HepG2 (cell line): ENCODE results near the gene MYO9A. TPM values are rescaled to one million over a fixed set of nuclear protein-coding genes. Genes with fewer than 3 reads are reported as not detected.

Experiments used
- ARID2 ChIP-seq: sonication (generic); formaldehyde crosslinking; IDR thresholded peaks from 2 replicates; pipeline ENCODE4 v1.8.1; 2022; ENCODE audit warnings: mild to moderate bottlenecking, missing genetic modification reagents, borderline replicate concordance
- ARNT2 ChIP-seq: sonication (generic); formaldehyde crosslinking; IDR thresholded peaks from 2 replicates; pipeline ENCODE4 v1.8.0; 2022; ENCODE audit warnings: mild to moderate bottlenecking, low read depth, missing genetic modification reagents, moderate library complexity
- BRCA1 ChIP-seq: sonication (generic); formaldehyde crosslinking; IDR thresholded peaks from 2 replicates; pipeline ENCODE4 v1.4.0; 2020; ENCODE audit warnings: missing genetic modification reagents
- CENPBD1 ChIP-seq: sonication (generic); formaldehyde crosslinking; IDR thresholded peaks from 2 replicates; pipeline ENCODE4 v1.8.0; 2022; ENCODE audit warnings: missing genetic modification reagents, low read depth, mild to moderate bottlenecking, borderline replicate concordance
- E2F5 ChIP-seq: sonication (generic); formaldehyde crosslinking; conservative IDR thresholded peaks from 2 replicates; pipeline ENCODE4 v1.4.0; 2020; ENCODE audit warnings: missing genetic modification reagents
- HNRNPH1 ChIP-seq: fragments of 200-400 bp; formaldehyde crosslinking; optimal IDR thresholded peaks from 2 replicates; pipeline ENCODE3; 2017; ENCODE audit warnings: mild to moderate bottlenecking, low read depth, low read length
- HOXA3 ChIP-seq: sonication (generic); formaldehyde crosslinking; IDR thresholded peaks from 2 replicates; pipeline ENCODE4 v1.5.0; 2020; ENCODE audit warnings: missing genetic modification reagents
- NR2F6 ChIP-seq, 2 experiments: IDR thresholded peaks; 2 replicates each; pipeline ENCODE4 v1.6.1; 2016; ENCODE audit warnings: antibody characterized with exemption in 1 of 2, mild to moderate bottlenecking in 1 of 2
- SMYD3 ChIP-seq: sonication (generic); formaldehyde crosslinking; IDR thresholded peaks from 2 replicates; pipeline ENCODE4 v1.8.1; 2023; ENCODE audit warnings: mild to moderate bottlenecking, missing genetic modification reagents
- SNAPC2 ChIP-seq: sonication (generic); formaldehyde crosslinking; IDR thresholded peaks from 2 replicates; pipeline ENCODE4 v1.8.1; 2022; ENCODE audit warnings: mild to moderate bottlenecking, missing genetic modification reagents
- TFDP1 ChIP-seq: IDR thresholded peaks from 2 replicates; pipeline ENCODE4 v1.6.1; 2016; ENCODE audit warnings: missing compliant biosample characterization, missing genetic modification reagents, borderline replicate concordance
- TOPORS ChIP-seq: sonication (generic); formaldehyde crosslinking; IDR thresholded peaks from 2 replicates; pipeline ENCODE4 v1.8.0; 2023; ENCODE audit warnings: mild to moderate bottlenecking, missing genetic modification reagents
- YEATS2 ChIP-seq: sonication (generic); formaldehyde crosslinking; IDR thresholded peaks from 2 replicates; pipeline ENCODE4 v1.4.0; 2020; ENCODE audit warnings: missing genetic modification reagents, borderline replicate concordance
- ZFYVE20 ChIP-seq: sonication (generic); formaldehyde crosslinking; IDR thresholded peaks from 2 replicates; pipeline ENCODE4 v1.8.0; 2023; ENCODE audit warnings: low read depth, mild to moderate bottlenecking, moderate library complexity, missing genetic modification reagents, borderline replicate concordance
- ZNF230 ChIP-seq: sonication (generic); formaldehyde crosslinking; IDR thresholded peaks from 2 replicates; pipeline ENCODE4 v1.4.0; 2020; ENCODE audit warnings: mild to moderate bottlenecking, missing genetic modification reagents
- ZNF407 ChIP-seq: sonication (generic); formaldehyde crosslinking; IDR thresholded peaks from one replicate; pipeline ENCODE4 v1.5.1; 2020; ENCODE audit warnings: mild to moderate bottlenecking, missing genetic modification reagents; ENCODE audit errors: not compliant biosample characterization
- ZNF549 ChIP-seq: sonication (generic); formaldehyde crosslinking; IDR thresholded peaks from 2 replicates; pipeline ENCODE4 v1.5.0; 2020; ENCODE audit warnings: missing genetic modification reagents
- ZNF564 ChIP-seq: sonication (generic); formaldehyde crosslinking; IDR thresholded peaks from 2 replicates; pipeline ENCODE4 v1.8.1; 2023; ENCODE audit warnings: mild to moderate bottlenecking, missing genetic modification reagents
- ZNF598 ChIP-seq: sonication (generic); formaldehyde crosslinking; IDR thresholded peaks from 2 replicates; pipeline ENCODE4 v1.5.1; 2020; ENCODE audit warnings: mild to moderate bottlenecking, missing genetic modification reagents, borderline replicate concordance
- ZNF75D ChIP-seq: sonication (generic); formaldehyde crosslinking; IDR thresholded peaks from 2 replicates; pipeline ENCODE4 v1.8.1; 2023; ENCODE audit warnings: missing genetic modification reagents, mild to moderate bottlenecking, borderline replicate concordance
- polyA plus RNA-seq, 8 experiments: library from polyadenylated mRNA; depleted of rRNA in 3 of 8; stranded (reverse) in 7 of 8; unstranded in 1 of 8; fragments of >200 nt; fragmentation: Illumina TruSeq in 4 of 8; extraction: Trizol in 4 of 8; gene quantifications; 2 replicates each; pipeline versions ENCODE4 v1.2.1 to v1.2.3, GENCODE V29; 2011 to 2016; ENCODE audit warnings: low read depth in 4 of 8, missing spikeins in 1 of 8, mixed read lengths in 1 of 8; ENCODE audit not compliant: insufficient read depth in 1 of 8
- total RNA-seq, 5 experiments: library from RNA; depleted of rRNA; stranded (reverse); fragments of >200 nt; fragmentation: Illumina TruSeq; extraction: Trizol; gene quantifications; 2 replicates each; pipeline ENCODE4 v1.2.3, GENCODE V29; 2016; ENCODE audit warnings: low read depth in 1 of 5

Gene MYO9A
- total and polyA plus RNA-seq, 2 of the 13 experiments (the other 11 are each of a cell fraction or from before 2014, with no cell fraction given) = 4.8 to 15.3 TPM

GRCh38 chr15:72117486-72118016 lies 399 bp downstream of the MYO9A start (continued):
- no peak for TF ChIP-seq TFDP1
- TF ChIP-seq ZNF407 = peak; percentile 60
- no peak for TF ChIP-seq NR2F6 (IDR thresholded peaks at IDR 0.05)
- TF ChIP-seq NR2F6 (CRISPR knock-in tag; IDR thresholded peaks at IDR 0.05) = no peak
- no peak for TF ChIP-seq SNAPC2 (CRISPR knock-in tag)
- no peak for TF ChIP-seq ARNT2 (CRISPR knock-in tag)
- no peak for TF ChIP-seq CENPBD1
- TF ChIP-seq ZNF598 (CRISPR knock-in tag) = no peak
- TF ChIP-seq HOXA3 (CRISPR knock-in tag) = peak; percentile 26; the same call in 1 of the 2 replicates
- no peak; the same call in 1 of the 2 replicates for TF ChIP-seq E2F5 (CRISPR knock-in tag)
- 0 out of 2 replicates have a peak, but pooled peaks have one; percentile 61 for TF ChIP-seq ARID2
- no peak for TF ChIP-seq BRCA1 (CRISPR knock-in tag)
- no peak for TF ChIP-seq SMYD3
- TF ChIP-seq ZFYVE20 (CRISPR knock-in tag) = no peak
- TF ChIP-seq ZNF549 = no peak
- 0 out of 2 replicates have a peak, but pooled peaks have one; percentile 3 for TF ChIP-seq YEATS2 (CRISPR knock-in tag)
- 0 out of 2 replicates have a peak, but pooled peaks have one; percentile 54 for TF ChIP-seq TOPORS (CRISPR knock-in tag)
- TF ChIP-seq ZNF564 (CRISPR knock-in tag) = 0 out of 2 replicates have a peak, but pooled peaks have one; percentile 49
- TF ChIP-seq HNRNPH1 = no peak
- TF ChIP-seq ZNF75D (CRISPR knock-in tag) = no peak
- TF ChIP-seq ZNF230 = no peak
